ENCODE results near the gene VPS50.
"Not testable (repeated sequence)": the region's sequence is repeated elsewhere in the genome, so short reads cannot be mapped to it uniquely, and the experiment has no call there.

Gene VPS50

GRCh38 chr7:93239824-93240223 lies 7.7 kb downstream of the VPS50 start:
- DNase-seq, result no peak

GRCh38 chr7:93242106-93242505 lies 9.9 kb downstream of the VPS50 start:
- no peak for DNase-seq

GRCh38 chr7:93245525-93246432 lies 13.6 kb downstream of the VPS50 start:
- peak; percentile 0 for DNase-seq

GRCh38 chr7:93249491-93250148 lies 17.5 kb downstream of the VPS50 start:
- DNase-seq, result no peak

- DNase-seq, result no peak
Observed at GRCh38 chr7:93258661-93259060, 26.5 kb downstream of the VPS50 start.

GRCh38 chr7:93262535-93262934 lies 30.4 kb downstream of the VPS50 start:
- DNase-seq, result no peak

- DNase-seq, result no peak
Observed at GRCh38 chr7:93265220-93265619, 33.1 kb downstream of the VPS50 start.

GRCh38 chr7:93279541-93279940 lies 47.4 kb downstream of the VPS50 start:
- no peak for DNase-seq

GRCh38 chr7:93284908-93285307 lies 52.7 kb downstream of the VPS50 start:
- no peak for DNase-seq

GRCh38 chr7:93293229-93293628 lies 61.1 kb downstream of the VPS50 start:
- no peak for DNase-seq

GRCh38 chr7:93298206-93298605 lies 66.0 kb downstream of the VPS50 start:
- no peak for DNase-seq

- DNase-seq, result no peak
Observed at GRCh38 chr7:93298671-93299070, 66.5 kb downstream of the VPS50 start.

GRCh38 chr7:93301736-93302135 lies 69.6 kb downstream of the VPS50 start:
- DNase-seq, result no peak

GRCh38 chr7:93307131-93307660 lies 75.0 kb downstream of the VPS50 start:
- DNase-seq, result no peak

- no peak for DNase-seq
Observed at GRCh38 chr7:93307943-93308342, 75.8 kb downstream of the VPS50 start.

- no peak for DNase-seq
Observed at GRCh38 chr7:93310346-93310745, 78.2 kb downstream of the VPS50 start.

- DNase-seq, result no peak
Observed at GRCh38 chr7:93314449-93314848, 82.3 kb downstream of the VPS50 start.

- DNase-seq, result no peak
Observed at GRCh38 chr7:93315896-93316295, 83.7 kb downstream of the VPS50 start.

- DNase-seq, result no peak
Observed at GRCh38 chr7:93316730-93317129, 84.6 kb downstream of the VPS50 start.

- no peak for DNase-seq
Observed at GRCh38 chr7:93320887-93321286, 88.7 kb downstream of the VPS50 start.

GRCh38 chr7:93326291-93326690 lies 94.1 kb downstream of the VPS50 start:
- DNase-seq, result not testable (repeated sequence)

GRCh38 chr7:93327006-93327633 lies 95.0 kb downstream of the VPS50 start:
- DNase-seq, result peak; percentile 27

GRCh38 chr7:93331706-93332105 lies 99.5 kb downstream of the VPS50 start:
- no peak for DNase-seq

- DNase-seq, result no peak
Observed at GRCh38 chr7:93332172-93332571, 100.0 kb downstream of the VPS50 start.

Data from kidney glomerular epithelial cell (primary cell).